ENCODE data around the gene JDP2. TPM values are rescaled to one million over a fixed set of nuclear protein-coding genes. Genes with fewer than 3 reads are reported as not detected.

Gene JDP2
- total RNA-seq, 1 donor from 2014 or later: 79.5 TPM

DNA sequence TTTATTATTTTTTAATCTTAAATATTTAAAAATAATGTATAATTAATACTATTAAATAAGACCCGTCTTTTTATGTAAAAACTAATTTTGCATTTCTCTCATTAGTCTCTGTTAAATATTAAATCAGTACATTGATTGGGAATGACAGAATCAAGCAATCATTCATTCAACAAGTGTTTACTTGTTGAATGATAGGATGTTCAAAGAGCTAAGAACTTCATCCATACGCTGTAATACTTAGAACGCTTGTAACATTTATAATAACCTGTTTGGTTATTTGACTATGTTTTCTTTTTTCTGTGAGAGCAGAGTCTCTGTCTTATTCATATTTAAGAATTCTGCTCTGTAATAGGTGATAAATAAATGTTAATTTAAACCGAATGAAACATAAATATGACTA, 91.6 kb downstream of the JDP2 start:
- Histone ChIP-seq H3K79me2 (ENCODE audit: insufficient read depth, low read length) (no peaks in the 10 kb centered on the region), H3K27ac (ENCODE audit: low read depth, low read length) (no peak overlapping the region), H3K9ac (ENCODE audit: low read length) (no peak overlapping the region), H3K9me3 (ENCODE audit: insufficient read depth, low read depth, low read length) (no peaks in the 10 kb centered on the region), H3K36me3 (ENCODE audit: insufficient read depth, low read length) (no peaks in the 10 kb centered on the region), H3K27me3 (ENCODE audit: insufficient read depth, low read length) (peaks cover 18% of the 10 kb centered on the region), H3K4me3 (ENCODE audit: insufficient read depth, low read depth, low read length) (no peak overlapping the region), H3K4me1 (ENCODE audit: insufficient read depth, low read length) (no peaks in the 10 kb centered on the region), H2AFZ (ENCODE audit: low read depth, low read length) (no peak overlapping the region), H4K20me1 (ENCODE audit: insufficient read depth, low read length) (no peaks in the 10 kb centered on the region), H3K4me2 (ENCODE audit: low read length) (no peak overlapping the region)
- Mint-ChIP-seq H3K9me3 (ENCODE audit: unreplicated experiment) (no peaks in the 10 kb centered on the region), H3K27me3 (ENCODE audit: low read depth, unreplicated experiment) (peaks cover 11% of the 10 kb centered on the region), H3K27ac (ENCODE audit: unreplicated experiment) (no peak overlapping the region), H3K36me3 (ENCODE audit: low read depth, unreplicated experiment) (no peaks in the 10 kb centered on the region), H3K4me3 (ENCODE audit: unreplicated experiment) (no peak overlapping the region), H3K4me1 (ENCODE audit: low read depth, unreplicated experiment) (peaks cover 5% of the 10 kb centered on the region)
- FAIRE-seq: no peak
- TF ChIP-seq, protein P1, sequence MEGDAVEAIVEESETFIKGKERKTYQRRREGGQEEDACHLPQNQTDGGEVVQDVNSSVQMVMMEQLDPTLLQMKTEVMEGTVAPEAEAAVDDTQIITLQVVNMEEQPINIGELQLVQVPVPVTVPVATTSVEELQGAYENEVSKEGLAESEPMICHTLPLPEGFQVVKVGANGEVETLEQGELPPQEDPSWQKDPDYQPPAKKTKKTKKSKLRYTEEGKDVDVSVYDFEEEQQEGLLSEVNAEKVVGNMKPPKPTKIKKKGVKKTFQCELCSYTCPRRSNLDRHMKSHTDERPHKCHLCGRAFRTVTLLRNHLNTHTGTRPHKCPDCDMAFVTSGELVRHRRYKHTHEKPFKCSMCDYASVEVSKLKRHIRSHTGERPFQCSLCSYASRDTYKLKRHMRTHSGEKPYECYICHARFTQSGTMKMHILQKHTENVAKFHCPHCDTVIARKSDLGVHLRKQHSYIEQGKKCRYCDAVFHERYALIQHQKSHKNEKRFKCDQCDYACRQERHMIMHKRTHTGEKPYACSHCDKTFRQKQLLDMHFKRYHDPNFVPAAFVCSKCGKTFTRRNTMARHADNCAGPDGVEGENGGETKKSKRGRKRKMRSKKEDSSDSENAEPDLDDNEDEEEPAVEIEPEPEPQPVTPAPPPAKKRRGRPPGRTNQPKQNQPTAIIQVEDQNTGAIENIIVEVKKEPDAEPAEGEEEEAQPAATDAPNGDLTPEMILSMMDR (IDR thresholded peaks at IDR 0.05; ENCODE audit: insufficient read depth, low read depth, low read length): no peak
- TF ChIP-seq EZH2 (IDR thresholded peaks at IDR 0.05; ENCODE audit: insufficient read depth, low read length): no peak
- DNase-seq (ENCODE audit: low read depth): no peak

DNA sequence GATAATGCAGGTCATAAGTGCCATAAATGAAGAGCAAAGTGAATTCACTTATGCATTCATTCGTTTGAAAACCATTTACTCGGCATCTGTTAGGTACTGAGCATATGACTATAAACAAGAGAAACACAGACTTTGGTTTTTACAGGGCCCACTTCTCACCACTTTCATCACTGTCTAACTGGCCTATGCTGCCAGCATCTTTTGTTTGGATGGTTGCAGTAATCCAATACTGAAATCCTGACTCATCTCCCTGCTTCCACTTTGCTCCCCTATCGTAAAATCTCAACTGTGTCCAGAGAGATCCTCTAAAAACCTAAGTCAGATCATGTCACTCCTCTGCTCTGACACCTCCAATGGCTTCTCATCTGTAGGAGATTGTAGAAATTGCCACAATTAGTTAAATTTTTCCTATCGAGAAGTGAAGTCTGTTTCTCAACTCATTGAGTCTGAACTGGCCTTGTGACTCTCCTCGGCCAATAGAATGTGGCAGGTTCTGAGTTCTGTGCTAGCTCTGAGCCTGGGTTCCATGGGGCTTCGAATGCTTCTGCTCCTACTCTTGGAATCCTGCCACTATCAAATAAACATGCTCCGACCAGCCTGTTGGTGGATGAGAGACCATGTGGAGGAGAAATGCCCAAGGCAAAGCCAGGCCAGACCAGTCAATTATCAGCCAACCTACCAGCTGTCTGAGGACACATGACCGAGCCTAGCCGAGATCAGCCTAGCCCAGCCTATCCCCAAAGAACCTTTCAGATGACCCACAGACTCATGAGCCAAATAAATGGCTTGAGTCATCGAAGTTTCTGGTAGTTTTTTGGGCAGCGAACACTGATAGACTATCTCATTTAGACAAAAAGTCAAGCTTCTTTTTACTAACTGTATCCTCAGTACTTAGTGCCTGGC, 92.3 kb downstream of the JDP2 start:
- Histone ChIP-seq H3K4me2 (ENCODE audit: low read length) (no peak overlapping the region), H3K36me3 (ENCODE audit: insufficient read depth, low read length) (no peaks in the 10 kb centered on the region), H3K79me2 (ENCODE audit: insufficient read depth, low read length) (no peaks in the 10 kb centered on the region), H4K20me1 (ENCODE audit: insufficient read depth, low read length) (no peaks in the 10 kb centered on the region), H3K4me3 (ENCODE audit: insufficient read depth, low read depth, low read length) (no peak overlapping the region), H3K27me3 (ENCODE audit: insufficient read depth, low read length) (peaks cover 16% of the 10 kb centered on the region), H2AFZ (ENCODE audit: low read depth, low read length) (no peak overlapping the region), H3K27ac (ENCODE audit: low read depth, low read length) (no peak overlapping the region), H3K4me1 (ENCODE audit: insufficient read depth, low read length) (no peaks in the 10 kb centered on the region), H3K9me3 (ENCODE audit: insufficient read depth, low read depth, low read length) (no peaks in the 10 kb centered on the region), H3K9ac (ENCODE audit: low read length) (no peak overlapping the region)
- FAIRE-seq (no peak), DNase-seq (ENCODE audit: low read depth) (no peak)
- no peak overlapping the region for H3K4me3 Mint-ChIP-seq (ENCODE audit: unreplicated experiment)
- peaks cover 5% of the 10 kb centered on the region for H3K4me1 Mint-ChIP-seq (ENCODE audit: low read depth, unreplicated experiment)
- H3K27ac Mint-ChIP-seq (ENCODE audit: unreplicated experiment): no peak overlapping the region
- no peaks in the 10 kb centered on the region for H3K36me3 Mint-ChIP-seq (ENCODE audit: low read depth, unreplicated experiment)
- TF ChIP-seq, protein P1 (IDR thresholded peaks at IDR 0.05; ENCODE audit: insufficient read depth, low read depth, low read length): no peak
- no peak for TF ChIP-seq EZH2 (IDR thresholded peaks at IDR 0.05; ENCODE audit: insufficient read depth, low read length)
- no peaks in the 10 kb centered on the region for H3K9me3 Mint-ChIP-seq (ENCODE audit: unreplicated experiment)
- peaks cover 13% of the 10 kb centered on the region for H3K27me3 Mint-ChIP-seq (ENCODE audit: low read depth, unreplicated experiment)

DNA sequence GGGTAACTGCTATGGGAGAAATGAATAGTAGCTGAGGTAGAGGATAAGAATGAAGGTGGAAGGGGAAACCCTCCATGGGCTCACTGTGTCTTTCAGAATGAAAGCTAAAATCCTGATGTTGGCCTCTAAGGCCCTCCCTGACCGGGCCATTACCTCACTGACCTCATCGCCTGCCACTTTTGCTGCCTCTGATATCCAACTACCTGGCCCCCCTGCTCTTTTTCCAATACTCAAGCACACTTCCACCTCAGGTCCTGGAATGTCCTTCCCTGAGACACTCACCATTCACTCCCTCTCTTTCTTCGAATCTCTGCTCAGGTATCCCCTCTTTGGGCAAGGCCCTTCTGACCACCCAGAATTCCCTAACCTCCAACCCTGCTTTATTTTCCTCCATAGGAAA, 93.0 kb downstream of the JDP2 start:
- Mint-ChIP-seq H3K9me3 (ENCODE audit: unreplicated experiment) (no peaks in the 10 kb centered on the region), H3K27ac (ENCODE audit: unreplicated experiment) (no peak overlapping the region), H3K36me3 (ENCODE audit: low read depth, unreplicated experiment) (no peaks in the 10 kb centered on the region), H3K4me3 (ENCODE audit: unreplicated experiment) (no peak overlapping the region), H3K4me1 (ENCODE audit: low read depth, unreplicated experiment) (peaks cover 5% of the 10 kb centered on the region), H3K27me3 (ENCODE audit: low read depth, unreplicated experiment) (peaks cover 11% of the 10 kb centered on the region)
- H3K36me3 ChIP-seq (ENCODE audit: insufficient read depth, low read length): no peaks in the 10 kb centered on the region
- no peak overlapping the region for H3K9ac ChIP-seq (ENCODE audit: low read length)
- no peaks in the 10 kb centered on the region for H3K79me2 ChIP-seq (ENCODE audit: insufficient read depth, low read length)
- H3K4me3 ChIP-seq (ENCODE audit: insufficient read depth, low read depth, low read length): no peak overlapping the region
- no peak overlapping the region for H3K27ac ChIP-seq (ENCODE audit: low read depth, low read length)
- no peak overlapping the region for H2AFZ ChIP-seq (ENCODE audit: low read depth, low read length)
- no peaks in the 10 kb centered on the region for H3K4me1 ChIP-seq (ENCODE audit: insufficient read depth, low read length)
- FAIRE-seq (no peak), DNase-seq (ENCODE audit: low read depth) (no peak)
- H4K20me1 ChIP-seq (ENCODE audit: insufficient read depth, low read length): no peaks in the 10 kb centered on the region
- no peak for TF ChIP-seq EZH2 (IDR thresholded peaks at IDR 0.05; ENCODE audit: insufficient read depth, low read length)
- TF ChIP-seq, protein P1 (IDR thresholded peaks at IDR 0.05; ENCODE audit: insufficient read depth, low read depth, low read length): no peak
- no peaks in the 10 kb centered on the region for H3K9me3 ChIP-seq (ENCODE audit: insufficient read depth, low read depth, low read length)
- H3K27me3 ChIP-seq (ENCODE audit: insufficient read depth, low read length): peaks cover 11% of the 10 kb centered on the region
- no peak overlapping the region for H3K4me2 ChIP-seq (ENCODE audit: low read length)
